HG02642 (cell line): ENCODE measurements around the gene LMLN.
"Not testable (repeated sequence)": the region's sequence is repeated elsewhere in the genome, so short reads cannot be mapped to it uniquely, and the experiment has no call there.

Experiments used
- ATAC-seq: cut with Tn5 transposase; IDR thresholded peaks from one replicate; pipeline ENCODE4 v1.9.1; 2021; ENCODE audit warnings: mild to moderate bottlenecking; ENCODE audit not compliant: unreplicated experiment, poor library complexity

The LMLN gene

DNA sequence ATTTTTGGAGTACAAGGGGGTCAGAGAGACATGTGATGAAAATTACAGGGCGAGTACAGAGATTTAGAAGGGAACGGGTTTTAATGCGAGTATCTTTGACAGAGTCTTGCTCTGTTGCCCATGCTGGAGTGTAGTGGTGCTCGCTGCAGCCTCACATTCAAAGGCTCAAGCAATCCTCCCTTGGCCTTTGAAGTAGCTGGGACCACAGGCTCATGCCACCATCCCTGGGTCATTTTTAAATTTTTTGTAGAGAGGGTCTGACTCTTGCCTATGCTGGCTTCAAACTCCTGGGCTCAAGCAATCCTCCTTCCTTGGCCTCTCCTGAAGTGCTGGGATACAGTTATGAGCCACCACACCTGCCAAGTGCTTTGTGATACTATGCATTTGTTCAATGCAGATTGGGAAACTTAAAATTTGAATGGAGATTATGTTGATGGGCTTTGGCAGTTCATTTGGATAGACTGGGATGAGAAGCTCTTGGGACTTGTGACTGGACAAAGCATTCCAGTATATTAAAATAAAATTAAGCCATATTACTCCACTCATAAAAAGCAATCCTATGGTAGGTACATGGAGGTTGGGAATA is 4.0 kb upstream of the LMLN start:
- ATAC-seq, result no peak

DNA sequence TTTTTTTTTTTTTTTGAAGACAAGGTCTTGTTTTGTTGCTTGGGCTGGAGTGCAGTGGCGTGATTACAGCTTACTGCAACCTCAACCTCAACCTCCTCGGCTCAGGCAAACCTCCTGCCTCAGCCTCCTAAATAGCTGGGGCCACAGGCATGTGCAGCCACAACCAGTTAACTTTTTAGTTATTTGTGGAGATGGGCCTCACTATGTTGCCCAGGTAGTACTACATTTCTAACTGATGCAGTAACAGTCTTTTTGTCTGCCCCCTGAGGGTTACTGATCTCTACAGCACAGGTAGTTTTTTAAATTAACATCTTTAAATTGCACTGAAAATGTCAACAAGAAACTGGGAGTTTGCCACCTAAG is 3.4 kb upstream of the LMLN start:
- no peak for ATAC-seq

DNA sequence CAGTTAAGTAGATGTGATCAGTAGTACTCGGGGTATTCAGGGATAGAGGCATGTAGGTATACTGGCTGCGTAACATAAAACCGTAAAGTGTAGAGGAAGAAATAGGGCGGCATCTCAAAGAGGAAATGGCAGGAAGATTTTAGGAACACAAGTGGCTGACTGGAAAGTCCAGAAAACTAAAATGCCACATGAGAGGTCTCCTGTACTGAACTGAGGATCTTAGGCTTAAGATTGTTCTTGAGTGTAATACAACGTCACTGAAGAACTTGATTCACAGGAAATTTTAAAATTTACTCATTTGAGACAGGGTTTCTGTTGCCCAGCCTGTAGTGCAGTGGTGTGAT is 2.3 kb upstream of the LMLN start:
- no peak for ATAC-seq

DNA sequence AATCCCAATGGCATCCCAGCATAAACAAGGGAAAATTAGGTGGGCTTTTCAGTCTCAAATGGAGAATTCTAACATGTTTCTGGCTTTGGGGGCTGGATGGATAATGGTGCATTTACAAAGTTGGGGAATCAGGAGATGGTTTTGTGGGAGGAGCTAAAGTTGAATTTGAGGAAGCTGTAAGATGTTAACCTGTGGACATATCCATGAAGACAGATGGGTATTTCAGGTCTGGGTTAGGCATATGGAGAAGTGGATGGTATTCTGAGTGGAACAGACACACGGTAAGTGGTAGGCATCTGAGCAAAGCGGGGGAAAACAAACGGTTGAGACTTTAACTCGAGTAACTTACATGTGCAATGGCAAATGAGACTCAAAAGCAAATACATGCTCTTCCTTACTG is 1.7 kb upstream of the LMLN start:
- no peak for ATAC-seq

DNA sequence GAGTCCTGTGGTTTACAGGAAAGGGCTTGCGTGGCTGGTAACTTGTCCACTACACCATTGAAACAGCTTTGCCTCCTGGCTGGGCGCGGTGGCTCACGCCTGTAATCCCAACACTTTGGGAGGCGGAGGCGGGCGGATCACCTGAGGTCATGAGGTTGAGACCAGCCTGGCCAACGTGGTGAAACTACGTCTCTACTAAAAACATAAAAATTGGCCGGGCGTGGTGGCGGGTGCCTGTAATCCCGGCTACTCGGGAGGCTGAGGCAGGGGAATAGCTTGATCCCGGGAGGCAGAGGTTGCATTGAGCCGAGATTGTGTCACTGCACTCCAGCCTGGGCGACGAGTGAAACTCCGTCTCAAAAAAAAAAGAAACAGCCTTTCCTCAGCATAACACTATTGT is 1.2 kb upstream of the LMLN start:
- not testable (repeated sequence) for ATAC-seq

DNA sequence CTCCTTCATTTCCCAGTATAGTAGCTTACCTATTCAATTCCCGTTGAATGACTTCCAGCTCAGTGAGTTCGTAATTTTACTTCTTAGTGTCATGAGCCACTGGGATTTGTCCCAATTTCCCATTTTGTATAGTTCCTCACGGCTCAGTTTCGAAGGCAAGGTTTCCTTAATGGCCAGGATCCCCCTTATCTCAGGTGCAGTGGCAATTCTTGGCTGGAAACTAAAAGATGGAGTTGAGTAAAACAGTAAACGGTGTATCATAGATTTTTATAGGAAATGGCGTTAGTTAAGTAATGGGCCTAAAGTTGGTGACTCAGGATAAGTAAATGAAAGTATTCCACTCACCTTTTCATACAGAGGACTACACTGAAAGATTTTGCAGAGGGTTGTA is 522 bp upstream of the LMLN start:
- ATAC-seq, result no peak

DNA sequence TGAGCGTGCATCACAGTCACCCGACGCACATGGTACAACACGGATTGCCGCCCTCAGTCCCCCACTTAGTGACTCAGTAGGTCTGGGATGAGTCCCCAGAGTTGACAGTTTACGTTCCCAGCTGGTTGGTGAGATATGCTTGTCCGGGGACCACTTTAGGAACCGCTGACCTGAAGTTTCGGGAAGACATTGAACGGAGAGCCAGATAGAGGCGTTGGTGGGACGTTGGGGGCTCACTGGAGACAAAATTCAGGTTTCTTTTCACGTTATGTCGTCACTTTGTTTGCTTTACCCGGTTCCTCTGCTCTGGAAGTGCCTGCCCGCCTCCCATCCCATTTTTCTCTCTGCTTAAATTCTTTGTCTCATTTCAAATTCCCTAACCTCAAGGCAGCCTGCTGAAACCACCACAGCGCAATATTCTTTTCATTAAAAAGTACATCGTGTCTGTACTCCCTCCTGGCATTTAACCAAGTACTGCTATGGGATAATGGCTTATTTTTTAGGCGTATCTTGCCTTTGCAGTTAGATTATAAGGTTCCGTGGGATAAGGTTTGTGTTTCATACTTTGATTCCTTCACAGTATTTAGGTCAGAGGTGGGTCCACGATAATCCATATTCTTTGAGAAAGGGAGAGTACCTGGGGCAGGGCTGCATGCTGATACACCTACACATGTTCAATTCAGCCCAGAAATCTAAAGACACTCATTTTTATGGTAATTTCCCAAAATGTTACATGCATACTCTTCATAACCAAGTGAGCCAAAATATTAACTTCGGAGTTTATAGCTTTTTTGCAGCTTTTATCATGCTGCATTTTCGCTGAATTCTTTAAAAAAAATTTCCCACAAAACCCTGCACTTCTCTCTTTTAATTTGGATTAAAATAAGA is 921 bp downstream of the LMLN start:
- ATAC-seq, result no peak

DNA sequence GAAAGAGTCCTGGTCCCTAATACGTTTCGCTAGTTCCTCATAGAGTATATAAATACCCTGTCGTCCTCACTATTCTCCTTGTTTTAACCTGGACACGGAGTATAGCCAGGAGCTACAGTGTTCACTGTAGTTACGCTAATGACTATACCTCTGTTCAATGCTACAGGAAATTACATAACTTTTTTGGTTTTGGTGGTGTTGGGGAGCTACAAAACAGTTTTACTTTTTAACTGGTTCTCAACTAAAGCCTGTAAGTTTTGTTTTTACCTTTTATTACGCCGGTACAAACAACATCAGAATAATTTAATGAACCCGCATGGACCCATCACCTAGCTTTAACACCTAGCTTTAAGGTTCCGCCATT is 1.5 kb downstream of the LMLN start:
- no peak for ATAC-seq

DNA sequence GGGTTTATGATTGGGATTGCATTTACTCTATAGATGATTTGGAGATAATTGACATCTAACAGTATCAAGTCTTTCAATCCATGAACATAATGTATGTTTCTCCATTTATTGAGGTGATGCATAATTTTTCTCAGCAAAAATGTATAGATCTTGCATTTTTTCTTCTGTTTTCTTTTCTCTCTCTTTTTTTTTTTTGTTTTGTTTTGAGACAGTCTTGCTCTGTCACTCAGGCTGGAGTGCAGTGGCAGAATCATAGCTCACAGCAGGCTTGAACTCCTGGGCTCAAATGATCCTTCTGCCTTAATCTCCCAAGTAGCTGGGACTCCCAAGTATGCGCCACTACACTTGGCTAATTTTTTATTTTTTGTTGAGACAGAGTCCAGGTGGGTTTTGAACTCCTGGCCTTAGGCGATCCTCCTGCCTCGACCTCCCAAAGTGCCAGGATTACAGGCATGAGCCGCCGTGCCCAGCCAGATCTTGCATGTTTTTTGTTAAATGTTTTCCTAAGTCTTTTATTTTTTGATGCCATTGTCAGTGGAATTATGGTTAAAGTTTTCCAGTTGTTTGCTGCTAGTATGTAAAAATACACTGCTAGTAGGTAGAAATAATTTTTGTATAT is 3.1 kb downstream of the LMLN start:
- ATAC-seq, result no peak

DNA sequence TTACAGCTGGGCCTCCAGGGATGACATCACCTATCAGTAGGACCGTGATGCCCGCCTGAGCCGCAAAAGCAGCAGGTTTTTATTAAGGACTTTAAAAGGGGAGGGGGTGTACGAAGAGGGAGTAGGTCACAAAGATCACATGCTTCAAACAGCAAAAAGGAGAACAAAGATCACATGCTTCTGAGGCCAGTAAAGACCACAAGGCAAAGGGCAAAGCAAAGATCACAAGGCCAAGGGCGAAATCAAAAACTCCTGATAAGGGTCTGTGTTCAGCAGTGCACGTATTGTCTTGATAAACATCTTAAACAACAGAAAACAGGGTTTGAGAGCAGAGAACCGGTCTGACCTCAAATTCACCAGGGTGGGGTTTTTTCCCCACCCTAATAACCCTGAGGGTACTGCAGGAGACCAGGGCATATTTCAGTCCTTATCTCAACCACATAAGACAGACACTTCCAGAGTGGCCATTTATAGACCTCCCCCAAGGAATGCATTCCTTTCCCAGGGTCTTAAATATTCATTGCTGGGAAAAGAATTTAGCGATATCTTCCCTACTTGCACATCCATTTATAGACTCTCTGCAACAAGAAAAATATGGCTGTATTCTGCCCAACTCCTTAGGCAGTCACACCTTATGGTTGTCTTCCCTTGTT is 7.4 kb downstream of the LMLN start:
- ATAC-seq, result not testable (repeated sequence)

DNA sequence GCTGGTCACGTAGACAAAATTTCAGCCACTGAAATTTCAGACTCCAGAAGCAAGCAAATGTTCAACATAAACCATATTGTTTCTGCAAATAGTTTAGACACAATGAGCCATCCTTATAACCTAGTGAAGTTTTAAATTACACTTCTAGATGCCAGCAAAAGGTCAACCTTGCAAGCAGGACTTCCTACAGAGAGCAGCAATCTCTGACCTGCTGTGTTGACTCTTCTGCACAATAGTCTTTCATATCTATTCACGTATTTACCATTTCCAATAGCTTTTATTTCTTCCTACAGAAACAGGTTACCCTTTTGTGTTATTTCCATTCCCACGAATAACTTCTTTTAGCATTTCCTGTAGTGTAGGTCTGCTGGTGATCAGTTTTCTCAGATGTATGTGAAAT is 10.6 kb downstream of the LMLN start:
- no peak for ATAC-seq

DNA sequence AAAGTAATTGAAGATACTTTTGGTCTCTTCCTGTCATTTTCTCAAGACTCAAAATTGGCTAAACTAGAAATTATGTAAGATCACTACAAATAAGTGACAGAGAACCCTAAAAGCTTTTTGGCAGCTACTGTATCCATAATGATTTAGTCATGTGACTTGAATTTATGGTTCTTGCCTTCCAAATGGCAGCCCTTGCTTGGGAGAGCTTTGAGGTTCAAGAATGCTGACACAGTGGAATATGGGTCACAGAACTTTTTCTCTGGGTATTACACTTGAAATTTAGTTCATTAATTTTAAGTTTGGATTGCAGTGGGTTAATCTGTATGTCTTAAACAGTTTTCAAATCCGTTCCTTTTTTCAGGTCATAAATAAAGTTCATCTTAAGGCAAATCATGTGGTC is 14.0 kb downstream of the LMLN start:
- ATAC-seq, result no peak

DNA sequence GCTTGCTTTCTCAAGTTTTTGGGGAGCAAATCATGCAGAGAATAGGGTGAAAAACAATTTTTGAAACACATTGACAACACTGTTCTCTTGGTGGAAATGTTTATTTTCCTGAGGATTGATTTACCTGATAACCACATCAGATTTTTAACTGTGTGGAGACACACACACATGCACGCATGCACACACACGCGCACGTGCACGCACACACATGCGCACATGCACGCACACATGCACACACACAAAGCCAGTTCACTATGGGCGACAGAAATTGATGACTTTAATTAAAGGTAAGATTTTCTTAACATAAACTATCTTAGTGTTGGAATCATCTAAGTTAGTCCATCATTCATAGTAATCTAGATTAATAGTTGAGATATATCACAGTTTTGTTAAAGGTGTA is 15.3 kb downstream of the LMLN start:
- ATAC-seq, result no peak

DNA sequence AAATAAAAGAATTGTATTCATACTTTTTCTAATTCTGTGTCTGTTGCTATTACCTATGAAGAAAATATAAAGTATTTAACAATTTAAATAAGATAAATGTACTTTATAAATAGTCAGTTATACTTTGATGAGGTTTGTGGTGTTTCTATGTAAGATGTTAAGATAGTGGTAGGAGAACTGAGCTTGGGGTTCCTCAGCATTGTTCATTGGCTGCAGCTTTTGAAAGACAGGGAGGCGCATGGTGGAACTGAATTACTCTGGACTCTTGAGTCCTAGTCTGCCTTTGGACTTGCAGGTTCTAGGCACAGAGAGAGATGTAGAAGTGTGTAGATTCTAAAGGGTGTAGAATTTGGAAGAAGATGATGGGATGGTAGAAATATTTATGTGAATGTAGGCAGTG is 23.1 kb downstream of the LMLN start:
- ATAC-seq, result no peak

DNA sequence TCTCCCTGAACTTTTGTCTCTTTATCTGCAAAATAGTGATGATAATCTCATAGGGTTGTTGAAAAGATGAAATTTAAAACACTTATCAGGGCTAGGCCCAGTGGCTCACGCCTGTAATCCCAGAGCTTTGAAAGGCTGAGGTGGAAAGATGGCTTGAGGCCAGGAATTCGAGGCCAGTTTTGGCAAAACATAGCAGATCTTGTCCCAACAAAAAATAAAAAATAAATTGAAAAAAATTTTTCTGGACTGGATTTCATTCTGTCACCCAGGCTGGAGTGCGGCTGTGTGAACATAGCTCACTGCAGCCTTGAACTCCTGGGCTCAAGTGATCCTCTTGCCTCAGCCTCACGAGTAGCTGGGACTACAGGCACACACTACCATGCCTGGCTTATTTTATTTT is 29.6 kb downstream of the LMLN start:
- ATAC-seq, result no peak

DNA sequence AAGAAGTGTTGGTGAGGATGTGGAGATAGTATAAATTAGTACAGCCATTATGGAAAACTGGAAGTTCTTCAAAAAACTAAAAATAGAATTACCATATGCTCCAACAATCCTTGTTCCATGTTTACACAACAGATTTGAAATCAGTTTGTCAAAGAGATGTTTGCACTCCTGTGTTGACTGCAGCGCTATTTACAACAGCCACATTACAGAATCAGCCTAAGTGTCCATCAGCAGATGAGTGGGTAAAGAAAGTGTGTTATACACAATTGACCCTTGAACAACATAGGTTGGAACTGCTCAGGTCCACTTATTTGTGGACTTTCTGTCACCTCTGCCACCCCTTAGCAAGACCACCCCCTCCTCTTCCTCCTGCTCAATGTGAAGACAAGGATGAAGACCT is 34.7 kb downstream of the LMLN start:
- ATAC-seq, result no peak

DNA sequence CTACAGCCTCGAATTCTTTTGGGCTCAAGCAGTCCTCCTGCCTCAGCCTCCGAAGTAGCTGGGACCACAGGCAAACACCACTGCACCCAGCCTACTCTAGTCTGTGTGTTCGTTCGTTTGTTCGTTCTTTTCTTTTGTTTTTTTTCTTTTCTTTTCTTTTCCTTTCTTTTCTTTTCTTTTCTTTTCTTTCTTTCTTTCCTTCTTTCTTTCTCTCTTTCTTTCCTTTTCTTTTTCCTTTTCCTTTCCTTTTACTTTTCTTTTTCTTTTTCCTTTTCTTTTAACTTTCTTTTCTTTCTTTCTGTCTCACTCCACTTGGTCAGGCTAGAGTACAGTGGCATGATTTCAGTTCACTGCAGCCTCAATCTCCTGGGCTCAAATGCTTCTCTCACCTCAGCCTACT is 36.8 kb downstream of the LMLN start:
- ATAC-seq, result no peak

DNA sequence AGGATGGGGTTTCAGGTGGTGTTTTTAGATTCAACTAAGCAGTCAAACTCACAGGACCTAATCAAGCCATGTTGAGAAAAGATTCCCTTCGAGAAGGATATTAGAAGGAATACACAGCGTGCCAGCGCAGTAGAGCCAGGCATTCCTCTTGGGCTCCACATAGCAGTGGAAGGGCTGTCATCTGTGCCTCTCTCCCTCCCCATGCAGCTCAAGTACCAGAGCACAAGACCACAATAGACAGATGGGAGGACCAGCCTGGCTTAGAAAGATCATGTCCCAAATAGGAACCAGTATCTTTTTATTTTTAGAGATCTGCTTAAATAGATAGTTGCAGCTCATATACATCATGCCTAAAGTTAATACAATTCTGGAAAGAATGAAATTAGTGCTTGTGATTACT is 37.9 kb downstream of the LMLN start:
- no peak for ATAC-seq

DNA sequence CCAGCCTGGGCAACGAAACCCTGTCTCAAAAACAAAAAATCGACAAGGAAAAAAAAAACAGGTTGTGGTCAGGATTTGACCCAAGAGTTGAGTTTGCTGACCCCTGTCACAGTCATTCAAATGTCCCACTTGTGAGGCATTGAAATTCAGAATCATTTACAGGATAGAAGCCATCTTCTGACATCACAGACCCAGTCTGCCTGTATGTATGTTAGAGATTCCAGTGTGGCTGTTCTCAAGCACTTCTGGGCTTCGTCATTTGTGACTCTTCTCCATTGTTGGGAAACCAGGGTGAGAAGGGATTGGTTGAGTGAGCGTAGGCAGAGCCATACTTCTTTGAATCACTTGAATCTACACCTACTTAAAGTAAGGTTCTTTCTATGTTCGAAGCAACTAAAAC is 57.1 kb downstream of the LMLN start:
- no peak for ATAC-seq

DNA sequence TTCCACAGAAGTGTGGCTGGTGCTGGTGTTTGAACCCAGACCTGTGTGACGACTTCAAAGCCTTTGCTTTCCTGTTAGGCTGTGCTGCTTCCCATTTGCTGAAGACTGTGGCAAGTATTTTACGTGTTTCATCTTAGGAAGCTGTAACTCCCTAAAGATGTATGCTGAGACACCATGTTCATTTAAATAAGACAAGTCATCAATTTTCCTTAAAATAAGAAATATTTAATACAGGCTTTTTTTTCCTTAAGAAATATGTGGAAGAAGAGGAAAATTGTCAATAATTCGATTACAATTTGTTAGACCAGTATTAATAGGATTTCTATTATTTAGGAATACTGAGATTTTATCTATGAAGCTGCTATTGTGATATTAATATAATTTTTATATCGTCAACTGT is 58.4 kb downstream of the LMLN start:
- no peak for ATAC-seq

DNA sequence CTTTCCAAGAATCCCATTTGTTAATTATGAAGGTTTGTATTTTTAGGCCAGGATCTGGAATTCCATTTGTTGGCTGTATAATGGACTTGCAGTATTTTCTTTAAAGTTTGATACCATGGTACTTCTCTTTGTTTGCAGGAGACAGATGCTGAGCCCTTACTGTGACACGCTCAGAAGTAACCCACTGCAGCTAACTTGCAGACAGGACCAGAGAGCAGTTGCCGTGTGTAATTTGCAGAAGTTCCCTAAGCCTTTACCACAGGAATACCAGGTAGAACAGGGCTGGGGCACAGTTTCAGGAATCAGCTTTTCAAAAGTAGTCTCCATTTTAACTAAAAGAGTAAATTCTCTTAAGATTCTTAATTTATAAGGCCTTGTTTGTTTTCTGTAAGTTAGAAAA is 59.1 kb downstream of the LMLN start:
- ATAC-seq, result no peak

DNA sequence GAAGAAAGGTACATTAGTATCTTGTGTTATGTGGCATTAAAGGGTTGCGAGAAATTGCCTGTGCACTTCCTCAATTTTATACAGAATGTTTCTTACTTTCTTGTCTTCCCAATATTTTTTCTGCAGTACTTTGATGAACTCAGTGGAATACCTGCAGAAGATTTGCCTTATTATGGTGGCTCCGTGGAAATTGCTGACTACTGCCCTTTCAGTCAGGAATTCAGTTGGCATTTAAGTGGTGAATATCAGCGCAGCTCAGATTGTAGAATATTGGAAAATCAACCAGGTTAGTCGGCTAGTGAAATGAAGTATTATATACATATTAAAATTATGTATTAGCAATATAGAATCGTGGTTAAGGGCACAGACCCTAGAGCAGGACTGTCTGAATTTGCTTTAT is 61.3 kb downstream of the LMLN start:
- no peak for ATAC-seq
